ENCODE data around the gene POLR3B.
"Not testable (repeated sequence)": the region's sequence is repeated elsewhere in the genome, so short reads cannot be mapped to it uniquely, and the experiment has no call there.

Gene POLR3B

GRCh38 chr12:106357549-106358395 is at the start of gene POLR3B:
Gene POLR3B (plus strand): TSS chr12:106357748. CDS start chr12:106357880, 132 bp downstream.
- DNase-seq (ENCODE audit: low read depth in 2 of 2), result peak; percentile 90 to 92

DNA sequence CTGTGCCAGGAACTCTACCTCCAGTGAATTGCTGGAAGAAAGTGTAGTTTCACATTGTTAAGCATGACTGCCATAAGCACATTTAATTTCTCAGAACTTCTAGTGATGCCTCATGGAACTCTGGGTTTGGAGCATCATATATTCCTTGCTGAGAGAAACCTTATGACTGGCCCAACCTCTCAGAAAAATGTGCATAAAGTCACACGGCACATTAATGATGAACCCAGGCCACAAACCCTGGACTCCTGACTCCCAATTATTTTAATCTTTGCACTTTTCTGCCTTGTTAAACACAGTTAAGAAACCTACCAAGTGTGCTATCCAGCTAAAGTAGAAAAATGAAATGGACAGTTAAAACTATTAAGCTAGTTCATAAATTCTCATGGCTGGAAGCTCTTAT is 49.4 kb upstream of the POLR3B start:
- no peak for DNase-seq (ENCODE audit: low read depth in 2 of 2)

- no peak for DNase-seq (ENCODE audit: low read depth in 2 of 2)
Observed at GRCh38 chr12:106308611-106309010, 48.9 kb upstream of the POLR3B start.

DNA sequence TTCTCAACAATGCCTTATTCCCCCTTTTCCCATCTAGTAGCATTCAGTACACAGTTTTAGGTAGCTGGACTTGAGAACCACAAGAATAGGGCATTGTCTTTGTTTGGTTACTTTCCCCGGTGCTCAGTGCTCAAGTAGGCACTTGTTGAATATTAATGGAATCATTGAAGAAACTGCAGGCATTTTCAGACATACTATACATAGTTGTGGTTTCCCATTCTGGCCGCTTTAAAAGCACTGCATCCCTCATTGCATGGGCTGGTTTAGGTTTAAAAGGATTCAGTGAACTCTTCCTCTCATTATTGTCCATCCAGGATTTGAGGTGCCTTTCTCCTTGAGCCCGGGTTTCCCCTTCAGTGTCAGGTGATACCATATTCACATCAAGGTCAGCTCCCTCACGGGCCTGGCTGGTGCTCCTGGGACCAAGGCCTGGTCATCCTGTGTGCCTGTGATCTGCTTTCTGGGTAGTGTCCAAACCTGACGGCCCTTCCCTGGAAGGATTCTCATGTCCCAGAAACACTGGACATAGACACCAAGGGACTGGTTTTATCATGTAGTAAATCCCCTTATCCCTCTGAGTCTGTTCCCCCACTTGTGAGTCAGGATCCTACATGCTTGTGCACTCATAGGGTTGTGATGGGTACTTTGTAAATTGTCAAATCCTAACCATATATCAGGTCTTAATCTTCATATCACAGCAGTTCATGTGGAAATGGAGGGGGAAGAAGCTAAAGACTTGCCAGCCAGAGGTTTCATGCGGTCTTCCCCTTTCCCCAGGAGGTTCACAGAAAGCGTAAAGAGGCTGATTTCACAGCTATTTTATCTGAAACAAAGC is 47.7 kb upstream of the POLR3B start:
- DNase-seq (ENCODE audit: low read depth in 2 of 2), result no peak

- DNase-seq (ENCODE audit: low read depth in 2 of 2), result no peak
Observed at GRCh38 chr12:106310687-106311086, 46.9 kb upstream of the POLR3B start.

GRCh38 chr12:106311139-106311538 is 46.4 kb upstream of the POLR3B start:
- DNase-seq (ENCODE audit: low read depth in 2 of 2), result no peak

DNA sequence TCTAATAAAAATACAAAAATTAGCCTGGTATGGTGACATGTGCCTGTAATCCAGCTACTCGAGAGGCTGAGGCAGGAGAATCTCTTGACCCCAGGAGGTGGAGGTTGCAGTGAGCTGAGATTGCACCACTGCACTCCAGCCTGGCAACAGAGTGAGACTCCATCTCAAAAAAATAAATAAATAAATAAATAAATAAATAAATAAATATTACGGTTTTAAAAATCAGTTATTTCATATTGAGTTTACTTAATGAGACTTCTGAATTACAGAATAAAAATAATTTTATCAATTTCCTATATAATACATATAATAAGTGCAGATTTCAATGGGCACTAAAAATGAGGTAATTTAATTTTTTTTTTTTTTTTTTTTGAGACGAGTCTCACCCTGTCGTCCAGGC is 44.1 kb upstream of the POLR3B start:
- not testable (repeated sequence) for DNase-seq (ENCODE audit: low read depth in 2 of 2)

DNA sequence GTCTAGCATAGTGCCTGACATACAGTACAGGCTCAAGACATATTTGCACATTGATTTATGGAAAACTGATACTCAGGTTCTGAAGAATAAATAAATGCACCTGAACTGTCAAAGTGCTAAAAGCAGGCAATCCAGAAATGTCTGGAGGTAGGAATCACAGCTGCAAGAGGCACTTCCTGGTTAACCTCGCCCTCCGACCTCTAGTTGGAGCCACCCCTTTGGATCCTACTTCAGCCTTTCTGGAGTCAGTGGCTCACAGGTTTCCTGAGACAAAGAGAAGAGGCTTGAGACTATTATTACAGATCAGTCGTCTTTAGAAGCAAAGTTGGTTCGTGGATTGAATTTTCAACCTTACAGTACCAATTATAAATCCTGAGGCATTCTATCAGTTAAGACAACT is 42.0 kb upstream of the POLR3B start:
- no peak for DNase-seq (ENCODE audit: low read depth in 2 of 2)

- DNase-seq (ENCODE audit: low read depth in 2 of 2), result no peak
Observed at GRCh38 chr12:106317406-106318082, 40.0 kb upstream of the POLR3B start.

GRCh38 chr12:106321139-106321850 is 36.3 kb upstream of the POLR3B start:
- no peak for DNase-seq (ENCODE audit: low read depth in 2 of 2)

GRCh38 chr12:106323537-106323936 is 34.0 kb upstream of the POLR3B start:
- DNase-seq (ENCODE audit: low read depth in 2 of 2), result no peak

- no peak for DNase-seq (ENCODE audit: low read depth in 2 of 2)
Observed at GRCh38 chr12:106327309-106327869, 30.2 kb upstream of the POLR3B start.

- DNase-seq (ENCODE audit: low read depth in 2 of 2), result no peak
Observed at GRCh38 chr12:106328735-106329134, 28.8 kb upstream of the POLR3B start.

DNA sequence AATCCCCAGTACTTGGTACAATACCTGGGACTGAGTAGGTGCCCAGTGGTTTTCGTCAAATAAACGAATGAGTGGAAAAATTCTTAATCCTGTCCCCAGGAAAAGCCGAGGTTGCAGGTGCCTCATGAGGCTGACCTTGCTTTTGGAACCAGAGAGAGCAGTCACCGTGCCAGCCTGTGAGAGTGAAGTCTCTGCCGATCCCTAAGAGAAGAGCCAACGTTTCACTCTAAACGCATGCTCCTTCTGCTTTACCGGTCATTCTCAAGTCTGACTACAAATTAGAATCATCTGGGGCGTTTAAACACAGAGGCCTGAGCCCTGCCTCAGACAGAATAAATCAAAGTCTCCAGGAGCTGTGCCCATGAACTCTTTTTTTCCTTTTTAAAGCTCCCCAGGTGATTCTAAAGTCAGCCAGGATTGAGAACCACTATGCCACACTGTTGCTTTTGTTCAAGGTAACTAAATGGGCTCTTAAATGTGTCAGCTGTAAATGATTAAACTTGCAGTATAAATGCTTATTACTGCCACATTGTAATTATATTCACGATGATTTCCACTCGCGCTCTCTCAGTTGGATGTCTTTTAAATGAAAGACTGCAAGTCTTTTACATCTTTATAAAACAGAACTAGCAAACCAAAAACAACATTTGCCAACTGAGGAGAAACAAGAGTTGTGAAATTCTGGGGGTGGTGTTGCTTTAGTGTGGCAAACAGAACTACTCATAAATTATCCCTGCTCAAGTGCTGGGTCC is 28.1 kb upstream of the POLR3B start:
- DNase-seq (ENCODE audit: low read depth in 2 of 2), result no peak

DNA sequence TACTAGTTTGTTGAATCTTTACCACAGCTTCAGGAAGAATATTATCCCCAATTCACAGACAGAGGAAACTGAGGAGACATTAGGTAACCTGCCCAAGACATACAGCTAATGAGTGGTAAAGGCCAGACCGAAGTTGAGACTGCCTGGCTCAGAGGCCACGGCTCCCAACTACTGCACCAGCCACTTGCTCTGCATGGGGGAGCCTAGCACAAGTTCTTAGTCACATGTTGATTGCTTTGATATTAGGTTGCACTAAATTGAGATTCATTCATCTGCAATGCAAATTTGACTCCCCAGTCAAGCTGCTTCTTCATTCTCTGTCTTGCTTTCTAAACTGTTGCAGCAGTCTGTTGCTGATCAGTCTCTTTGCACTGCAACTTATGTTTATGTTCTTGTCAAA is 25.9 kb upstream of the POLR3B start:
- DNase-seq (ENCODE audit: low read depth in 2 of 2), result no peak

DNA sequence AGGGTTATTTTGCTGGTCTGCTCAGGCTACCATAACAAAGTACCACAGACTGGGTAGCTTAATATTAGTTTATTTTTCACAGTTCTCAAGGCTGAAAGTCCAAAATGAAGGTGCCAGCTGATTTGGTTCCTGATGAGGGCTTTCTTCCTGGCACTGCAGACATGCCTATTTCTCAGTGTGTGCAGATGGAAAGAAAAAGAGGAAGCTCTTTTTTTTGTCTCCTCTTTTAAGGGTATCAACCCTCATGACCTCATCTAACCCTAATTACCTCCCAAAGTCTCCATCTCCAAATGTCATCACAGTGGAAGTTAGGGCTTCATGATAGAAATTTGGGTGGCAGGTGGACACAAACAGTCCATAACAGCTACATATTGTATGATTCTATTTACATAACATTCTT is 25.0 kb upstream of the POLR3B start:
- no peak for DNase-seq (ENCODE audit: low read depth in 2 of 2)

DNA sequence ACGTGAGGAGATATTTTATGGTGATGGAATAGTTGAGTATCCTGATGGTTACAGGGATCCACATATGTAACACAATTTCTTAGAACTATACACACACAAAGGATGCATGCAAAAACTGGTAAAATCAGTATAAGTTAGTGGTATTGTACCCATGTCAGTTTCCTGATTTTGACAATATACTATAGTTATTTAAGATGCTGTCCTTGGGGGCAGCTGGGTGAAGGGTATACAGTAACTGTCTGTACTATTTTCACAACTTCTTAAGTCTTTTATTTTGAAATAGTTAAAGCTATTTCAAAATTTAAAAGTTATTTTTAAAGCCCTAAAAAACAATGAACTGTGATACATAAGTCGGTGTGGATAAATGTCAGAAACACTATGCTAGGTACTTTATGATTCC is 24.5 kb upstream of the POLR3B start:
- DNase-seq (ENCODE audit: low read depth in 2 of 2), result no peak

DNA sequence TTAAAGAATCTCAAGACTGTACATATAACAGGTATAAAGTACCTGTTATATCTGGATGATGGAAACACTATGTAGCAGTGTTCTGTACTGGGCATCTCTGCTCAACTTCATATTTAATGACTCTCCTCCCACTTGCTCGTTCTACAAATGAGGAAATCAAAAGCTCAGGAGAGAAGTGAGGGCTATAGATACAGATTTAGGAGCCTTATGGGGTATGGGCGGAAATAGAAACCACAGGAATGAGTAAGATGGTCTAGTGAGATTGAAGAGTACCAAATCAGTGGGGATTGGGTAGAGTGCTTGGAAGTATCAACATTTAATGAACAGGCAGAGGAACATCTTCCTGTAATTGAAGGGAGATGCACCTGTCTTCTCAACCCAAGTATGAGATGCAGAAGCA is 23.8 kb upstream of the POLR3B start:
- DNase-seq (ENCODE audit: low read depth in 2 of 2), result no peak

DNA sequence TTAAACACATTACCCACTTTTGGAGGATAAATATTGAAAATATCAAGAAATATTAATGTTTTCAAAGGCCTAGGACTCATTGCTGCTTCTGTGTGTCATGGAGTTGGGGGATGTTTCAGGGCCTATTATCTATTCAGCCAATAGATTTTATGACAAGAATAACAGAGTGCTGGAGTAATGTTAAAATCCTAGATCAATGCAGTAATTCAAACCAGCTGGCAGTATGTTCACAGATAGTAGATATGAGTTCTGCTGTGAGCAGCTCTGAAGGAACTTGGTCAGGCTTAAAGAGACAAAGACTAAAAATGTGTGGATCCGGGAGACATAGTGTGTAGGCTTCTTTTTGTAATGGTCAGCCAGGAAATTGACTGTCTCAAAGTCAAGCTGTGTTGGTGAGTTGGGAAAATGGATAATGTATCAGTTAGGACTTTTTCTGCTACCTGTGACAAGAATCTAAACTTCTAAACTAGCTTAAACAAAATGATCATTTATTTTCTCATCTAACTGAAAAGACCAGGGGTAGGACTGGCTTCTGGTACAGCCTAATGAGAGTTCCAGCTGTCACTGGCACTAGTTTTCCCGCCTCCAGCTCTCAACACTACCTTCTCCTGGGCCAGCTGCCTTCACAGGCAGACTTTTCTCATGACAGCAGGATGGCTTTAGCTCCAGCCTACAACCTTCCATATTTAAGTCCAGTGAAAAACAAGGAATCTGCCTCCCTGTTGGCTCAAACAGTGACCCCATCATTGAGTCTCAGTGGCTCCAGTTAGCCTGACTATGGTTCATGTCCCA is 16.3 kb upstream of the POLR3B start:
- DNase-seq (ENCODE audit: low read depth in 2 of 2), result no peak
